ENCODE data around the gene ZFR.

ZFR gene

DNA sequence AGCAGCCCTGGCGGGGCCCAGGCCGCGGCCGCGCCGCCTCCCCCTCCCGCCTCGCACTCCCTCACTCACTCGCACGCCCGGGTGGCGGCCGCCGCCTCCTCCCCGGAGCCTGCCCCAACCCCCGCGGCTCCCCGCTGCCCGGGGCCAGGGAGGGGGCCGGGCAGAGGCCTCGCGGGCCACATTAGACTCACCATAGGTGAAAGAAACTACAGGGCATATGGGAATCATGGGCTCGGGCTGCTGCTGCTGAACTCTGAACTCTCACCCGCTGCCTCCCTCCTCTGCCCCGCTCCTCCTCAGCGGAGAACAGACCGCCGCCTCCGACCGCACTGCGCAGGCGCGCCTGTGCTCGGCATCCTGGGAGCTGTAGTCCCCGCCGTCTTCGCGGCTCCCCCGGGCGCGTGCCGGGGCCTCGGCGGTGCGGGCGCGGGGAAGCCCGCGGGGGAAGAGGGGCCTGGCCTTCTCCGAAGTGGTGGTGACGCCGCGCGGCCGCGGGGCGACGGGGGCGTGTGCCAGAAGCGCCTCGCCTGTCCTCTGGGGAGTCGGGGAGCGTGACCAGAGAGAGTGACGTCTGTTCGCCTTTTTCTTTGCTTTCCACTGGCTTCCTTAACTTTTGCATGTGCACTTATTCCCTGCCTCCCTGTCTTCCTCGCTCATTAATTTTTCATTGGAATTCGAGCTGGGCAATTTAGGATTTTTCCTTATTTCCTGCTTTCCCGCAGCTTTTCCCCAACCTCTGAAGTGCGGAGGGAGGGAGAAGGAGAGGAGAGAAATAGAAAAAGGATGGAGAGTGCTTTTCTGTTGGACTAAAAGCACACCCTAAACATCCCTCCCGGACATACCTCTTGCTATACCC, at the start of gene ZFR:
TSS of gene ZFR (minus strand) at position 310 of the 856 bp plus-strand sequence. CDS start at position 228, 82 bp downstream.
- peak; percentile 76 for DNase-seq (ENCODE audit: extremely low read depth, low read depth)
- TF ChIP-seq, protein P1, sequence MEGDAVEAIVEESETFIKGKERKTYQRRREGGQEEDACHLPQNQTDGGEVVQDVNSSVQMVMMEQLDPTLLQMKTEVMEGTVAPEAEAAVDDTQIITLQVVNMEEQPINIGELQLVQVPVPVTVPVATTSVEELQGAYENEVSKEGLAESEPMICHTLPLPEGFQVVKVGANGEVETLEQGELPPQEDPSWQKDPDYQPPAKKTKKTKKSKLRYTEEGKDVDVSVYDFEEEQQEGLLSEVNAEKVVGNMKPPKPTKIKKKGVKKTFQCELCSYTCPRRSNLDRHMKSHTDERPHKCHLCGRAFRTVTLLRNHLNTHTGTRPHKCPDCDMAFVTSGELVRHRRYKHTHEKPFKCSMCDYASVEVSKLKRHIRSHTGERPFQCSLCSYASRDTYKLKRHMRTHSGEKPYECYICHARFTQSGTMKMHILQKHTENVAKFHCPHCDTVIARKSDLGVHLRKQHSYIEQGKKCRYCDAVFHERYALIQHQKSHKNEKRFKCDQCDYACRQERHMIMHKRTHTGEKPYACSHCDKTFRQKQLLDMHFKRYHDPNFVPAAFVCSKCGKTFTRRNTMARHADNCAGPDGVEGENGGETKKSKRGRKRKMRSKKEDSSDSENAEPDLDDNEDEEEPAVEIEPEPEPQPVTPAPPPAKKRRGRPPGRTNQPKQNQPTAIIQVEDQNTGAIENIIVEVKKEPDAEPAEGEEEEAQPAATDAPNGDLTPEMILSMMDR (IDR thresholded peaks at IDR 0.05; ENCODE audit: low read depth, low read length) = no peak

DNA sequence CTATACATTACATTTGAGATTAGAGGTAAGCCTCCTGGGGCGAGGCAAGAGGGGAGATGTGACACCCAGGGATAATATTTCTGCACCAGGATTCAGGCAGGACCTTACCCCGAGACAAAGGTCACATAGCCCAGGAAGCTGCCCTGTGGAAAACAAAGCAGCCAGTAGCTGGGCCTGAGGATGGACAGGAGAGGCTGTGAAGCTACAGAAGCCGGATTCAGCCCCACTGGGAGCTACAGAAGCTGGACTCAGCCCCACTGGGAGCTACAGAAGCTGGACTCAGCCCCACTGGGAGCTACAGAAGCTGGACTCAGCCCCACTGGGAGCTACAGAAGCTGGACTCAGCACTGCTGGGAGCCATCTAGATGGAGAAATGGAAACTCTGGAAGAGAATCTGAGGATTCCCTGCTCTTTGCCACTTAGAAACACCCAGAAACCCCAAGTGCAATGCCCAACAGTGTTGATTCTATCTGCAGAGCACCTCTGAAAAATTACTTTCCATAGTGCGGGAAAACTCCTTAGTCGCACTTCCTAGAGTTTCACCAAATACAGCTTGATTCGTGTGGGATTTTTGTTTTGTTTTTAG, 46.5 kb upstream of the ZFR start:
- no peak for DNase-seq (ENCODE audit: extremely low read depth, low read depth)
- TF ChIP-seq, protein P1 (IDR thresholded peaks at IDR 0.05; ENCODE audit: low read depth, low read length) = no peak

DNA sequence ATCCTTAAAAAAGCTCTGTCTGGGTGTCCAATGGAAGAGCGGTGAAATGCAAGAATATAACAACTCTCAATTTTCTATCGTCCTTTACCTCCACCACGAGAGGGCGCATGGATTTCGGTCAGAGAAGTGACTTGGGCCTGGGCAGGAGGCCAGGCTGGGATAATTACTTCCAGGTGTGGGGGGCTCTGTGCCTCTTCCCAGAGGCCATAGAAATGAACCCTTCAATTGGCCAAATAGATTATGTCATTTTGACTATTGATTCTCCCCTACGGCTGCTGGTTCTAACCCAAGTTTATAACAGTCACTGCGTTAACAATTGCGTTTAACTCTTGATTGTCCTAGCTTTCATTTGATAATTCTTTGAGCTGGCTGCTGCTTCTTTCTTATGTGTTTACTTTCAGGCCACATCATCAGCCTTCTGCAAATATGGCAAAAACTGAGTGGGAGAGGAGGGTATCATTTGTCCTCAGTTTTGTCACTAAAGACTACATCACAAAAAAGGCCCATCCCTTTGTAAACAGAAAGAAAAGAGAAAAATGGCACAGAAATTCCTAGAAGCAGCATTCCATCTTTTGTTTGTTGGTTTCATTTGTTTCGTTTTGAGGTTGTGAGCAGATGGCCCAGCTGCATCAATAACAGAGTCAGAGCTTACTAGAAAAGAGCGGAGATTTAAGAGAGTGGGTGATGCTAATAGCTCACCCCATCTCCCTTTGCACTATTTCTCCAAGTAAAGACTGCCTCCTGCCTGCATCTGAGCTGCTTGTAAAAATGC, 45.4 kb upstream of the ZFR start:
- TF ChIP-seq, protein P1 (IDR thresholded peaks at IDR 0.05; ENCODE audit: low read depth, low read length) = peak; percentile 67
- peak; percentile 87 for DNase-seq (ENCODE audit: extremely low read depth, low read depth)

DNA sequence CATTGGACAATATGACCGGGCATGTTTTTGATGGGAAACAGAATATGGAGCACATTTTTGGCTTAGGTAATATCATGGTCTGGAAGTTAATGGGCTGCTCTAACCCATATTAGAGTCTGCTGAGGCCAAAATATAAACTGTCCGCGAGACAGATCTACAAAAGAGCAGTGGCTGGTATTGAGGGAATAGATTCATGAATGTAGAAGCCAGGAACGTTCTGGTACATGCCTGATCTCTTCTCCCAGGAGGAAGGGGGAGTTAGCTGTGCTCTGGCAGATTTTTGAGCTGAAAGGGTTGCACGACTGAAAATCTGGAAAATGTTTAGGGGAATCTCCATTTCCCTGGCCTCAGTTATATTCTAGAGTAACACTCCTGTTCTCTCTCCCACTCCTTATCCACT, 42.9 kb upstream of the ZFR start:
- TF ChIP-seq, protein P1 (IDR thresholded peaks at IDR 0.05; ENCODE audit: low read depth, low read length) = no peak
- no peak for DNase-seq (ENCODE audit: extremely low read depth, low read depth)

DNA sequence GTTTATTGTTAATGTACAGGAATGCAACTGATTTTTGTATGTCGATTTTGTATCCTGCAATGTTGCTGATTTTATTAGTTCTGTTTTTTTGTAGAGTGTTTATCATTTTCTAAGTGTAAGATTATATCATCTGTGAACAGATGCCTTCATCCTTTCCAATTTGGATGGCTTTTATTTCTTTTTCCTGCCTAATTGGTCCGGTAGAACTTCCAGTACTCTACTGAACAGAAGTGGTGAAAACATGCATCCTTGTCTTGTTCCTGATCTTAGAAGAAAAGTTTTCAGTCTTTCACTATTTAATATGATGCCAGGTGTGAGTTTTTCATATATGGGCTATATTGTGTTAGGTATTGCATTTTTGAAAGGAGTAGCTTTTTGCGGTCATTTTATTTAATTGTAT, 42.5 kb upstream of the ZFR start:
- no peak for DNase-seq (ENCODE audit: extremely low read depth, low read depth)
- TF ChIP-seq, protein P1 (IDR thresholded peaks at IDR 0.05; ENCODE audit: low read depth, low read length) = no peak

DNA sequence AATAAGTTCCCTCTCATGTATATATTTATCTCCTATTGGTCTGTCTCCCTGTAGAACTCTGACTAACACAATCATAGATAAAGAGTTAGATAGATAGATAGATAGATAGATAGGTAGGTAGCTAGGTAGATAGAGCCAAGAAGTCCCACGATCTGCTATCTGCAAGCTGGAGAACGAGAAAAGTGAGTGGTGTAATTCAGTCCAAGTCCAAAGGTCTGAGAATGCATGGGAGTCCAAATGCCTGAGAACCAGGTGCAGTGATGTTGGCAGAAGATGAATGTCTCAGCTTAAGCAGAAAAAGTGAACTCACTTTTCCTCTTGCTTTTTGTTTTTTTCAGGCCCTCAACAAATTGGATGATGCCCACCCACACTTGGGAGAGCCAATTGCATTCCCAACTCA, 37.7 kb upstream of the ZFR start:
- TF ChIP-seq, protein P1 (IDR thresholded peaks at IDR 0.05; ENCODE audit: low read depth, low read length) = no peak
- DNase-seq (ENCODE audit: extremely low read depth, low read depth) = no peak

All from AG09319 (cell line).